Inflammatory macrophage treated with lipopolysaccharide for 1 hour (primary cell): ENCODE data around the gene TMEM42.

Experiments
- DNase-seq, 2 donors: peaks; one replicate each; pipeline ENCODE4 v3.0.0-alpha.2; 2020 to 2022

The TMEM42 gene

DNA sequence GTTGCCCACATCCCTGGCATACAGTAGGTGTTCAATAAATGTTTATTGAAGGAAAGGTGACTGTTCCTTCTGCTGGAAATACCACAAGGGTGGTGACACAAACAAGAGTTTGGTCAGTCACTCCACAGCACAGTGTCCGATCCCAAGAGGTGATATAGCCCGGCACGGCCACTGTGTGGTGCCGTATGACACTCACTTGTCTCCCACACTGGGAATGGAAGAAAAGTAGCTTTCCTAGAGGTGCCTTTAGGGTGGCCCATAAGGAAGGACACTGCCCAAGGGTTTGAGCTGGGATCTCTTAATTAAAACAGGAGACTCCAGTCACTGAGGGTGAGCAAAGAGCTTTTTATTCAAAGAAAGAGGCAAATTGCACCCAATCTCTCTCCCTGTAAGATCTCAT is 53.2 kb downstream of the TMEM42 start:
- DNase-seq: peak; percentile 7 to 22
